AML-193 (cell line): ENCODE data around the gene MS4A13.
"Not testable (repeated sequence)": the region's sequence is repeated elsewhere in the genome, so short reads cannot be mapped to it uniquely, and the experiment has no call there.

ENCODE experiments used
- DNase-seq, 2 experiments: peaks; one replicate each; lab custom pipeline; 2025; lab: John Stamatoyannopoulos, UW

The MS4A13 gene, protein sequence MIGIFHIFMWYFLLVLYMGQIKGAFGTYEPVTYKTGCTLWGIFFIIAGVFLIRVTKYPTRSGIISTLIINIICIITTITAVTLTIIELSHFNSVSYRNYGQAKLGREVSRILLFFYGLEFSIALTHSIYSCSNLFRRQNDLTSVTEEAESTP

DNA sequence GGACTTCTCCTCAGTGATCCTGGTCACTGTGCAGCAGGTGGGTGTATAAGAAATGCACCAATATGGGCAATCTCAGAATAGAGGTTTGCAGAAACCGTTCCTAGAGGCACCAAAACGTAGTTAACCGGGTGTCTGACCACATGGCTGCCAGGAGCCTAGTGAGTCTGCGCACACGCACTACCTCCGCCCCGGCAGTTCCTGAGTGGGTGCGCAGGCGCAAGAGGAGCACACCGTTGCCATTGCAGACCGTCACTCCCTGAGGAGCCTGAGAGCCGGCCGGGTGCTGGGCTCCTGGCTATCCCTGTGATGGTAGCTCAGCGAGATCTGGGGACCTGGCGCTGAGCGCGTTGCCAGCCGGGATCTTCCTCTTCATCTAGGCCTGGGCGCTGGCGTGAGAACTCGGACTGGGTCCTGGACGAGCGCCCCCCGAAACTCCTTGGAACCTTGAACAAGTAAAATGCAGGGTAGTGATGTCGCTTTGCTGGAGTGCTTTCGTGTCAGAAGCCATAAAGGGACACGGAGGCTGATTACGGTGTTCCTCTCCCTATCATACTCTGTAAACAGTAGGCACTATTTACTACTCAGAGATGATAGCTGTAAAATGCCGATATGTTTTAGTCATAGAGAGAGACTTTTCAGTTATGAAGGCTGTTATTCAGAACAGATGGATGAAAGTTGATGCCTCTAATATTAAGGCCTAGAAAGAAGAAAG lies at the start of gene MS4A13:
Gene MS4A13 (plus strand): TSS at position 249 of the 712 bp plus-strand sequence. CDS start 2,692 bp downstream, outside the sequence.
- DNase-seq: no peak

DNA sequence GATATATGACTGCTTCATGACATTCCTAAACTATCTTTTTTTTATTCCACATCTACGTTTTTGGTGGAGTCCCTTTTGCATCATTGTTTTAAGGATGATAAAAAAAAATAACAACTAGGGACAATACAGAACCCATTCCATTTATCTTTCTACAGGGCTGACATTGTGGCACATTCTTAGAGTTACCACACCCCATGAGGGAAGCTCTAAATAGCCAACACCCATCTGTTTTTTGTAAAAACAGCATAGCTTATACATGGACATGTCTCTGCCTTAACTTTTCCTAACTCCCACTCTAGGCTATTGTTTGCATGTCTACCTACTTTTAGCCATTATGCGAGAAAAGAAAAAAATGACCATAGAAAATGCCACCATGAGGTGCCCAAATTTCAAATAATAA lies 46.4 kb upstream of the MS4A13 start:
- DNase-seq: no peak

DNA sequence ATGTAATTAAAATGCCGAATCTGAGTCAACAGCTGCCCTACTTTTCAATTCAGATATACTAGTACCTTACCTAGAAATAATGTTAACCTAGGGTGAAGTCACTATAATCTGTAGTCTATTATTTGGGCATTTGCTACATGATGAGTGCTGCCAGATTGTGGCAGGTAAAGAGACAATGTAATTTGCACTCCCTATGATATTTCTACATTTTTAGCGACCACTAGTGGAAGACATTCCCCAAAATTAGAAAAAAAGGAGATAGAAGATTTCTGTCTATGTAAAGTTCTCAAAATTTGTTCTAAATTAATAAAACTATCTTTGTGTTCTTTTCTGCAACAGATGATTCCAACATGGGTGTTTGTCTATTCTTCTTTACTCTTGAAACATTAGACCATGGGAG lies 45.5 kb upstream of the MS4A13 start:
- DNase-seq: no peak

DNA sequence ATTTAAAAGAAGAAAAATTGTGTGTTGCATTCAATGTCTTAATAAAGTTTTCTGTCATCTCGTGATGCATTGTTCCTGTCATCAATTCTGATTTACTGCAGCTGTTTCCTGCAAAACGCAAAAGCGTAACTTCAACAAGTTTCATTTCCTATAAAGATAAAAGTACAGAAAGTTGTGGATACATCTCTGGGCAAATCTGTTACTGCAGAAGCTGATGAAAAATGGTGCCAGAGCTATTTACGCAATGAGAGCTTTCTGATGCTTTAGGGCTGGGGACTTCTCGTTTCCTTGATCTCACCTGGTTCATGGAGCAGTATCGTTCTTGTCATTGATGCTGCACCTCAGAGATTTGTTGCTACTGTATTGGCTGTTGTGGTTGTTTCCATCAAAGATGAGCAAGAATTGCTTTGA lies 38.2 kb upstream of the MS4A13 start:
- DNase-seq: no peak

DNA sequence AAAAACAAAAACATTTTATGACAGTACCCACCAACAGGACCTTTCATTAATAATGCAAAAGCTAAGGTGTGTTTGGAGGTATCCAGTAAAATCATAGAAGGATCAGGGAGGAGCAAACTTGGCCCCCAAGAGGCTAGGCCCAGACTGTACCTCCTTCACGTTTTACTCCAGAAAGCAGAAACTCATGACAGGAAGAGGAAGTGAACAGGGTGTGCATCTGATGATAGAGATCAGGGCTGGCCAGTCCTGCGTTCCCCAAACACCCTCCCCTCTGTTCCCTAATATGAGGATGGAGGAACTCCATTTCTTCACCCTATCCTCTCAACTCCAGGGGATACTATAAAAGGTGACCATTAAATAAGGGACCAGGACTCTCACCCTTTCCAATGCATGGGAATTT lies 32.8 kb upstream of the MS4A13 start:
- DNase-seq: peak; percentile 69 to 80

DNA sequence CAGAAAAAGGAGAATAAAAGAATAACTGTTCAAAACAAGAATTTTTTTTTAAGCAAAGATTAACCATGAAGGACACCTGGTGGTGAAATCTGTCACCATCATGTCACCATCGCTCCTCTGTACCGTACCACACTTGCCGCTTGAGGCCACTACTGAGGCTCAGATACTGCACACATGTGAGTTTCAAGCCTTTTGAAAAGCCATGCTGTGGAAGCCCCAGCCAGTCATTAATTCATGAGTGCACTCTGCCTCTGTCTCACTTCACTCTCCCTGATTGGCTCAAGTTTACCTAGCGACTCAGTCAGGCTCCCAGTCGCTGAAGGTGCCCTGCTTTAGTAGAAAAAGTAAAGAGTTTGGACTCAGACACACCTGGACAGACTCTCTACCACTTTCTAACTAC lies 29.2 kb upstream of the MS4A13 start:
- peak; percentile 56 to 59 for DNase-seq

DNA sequence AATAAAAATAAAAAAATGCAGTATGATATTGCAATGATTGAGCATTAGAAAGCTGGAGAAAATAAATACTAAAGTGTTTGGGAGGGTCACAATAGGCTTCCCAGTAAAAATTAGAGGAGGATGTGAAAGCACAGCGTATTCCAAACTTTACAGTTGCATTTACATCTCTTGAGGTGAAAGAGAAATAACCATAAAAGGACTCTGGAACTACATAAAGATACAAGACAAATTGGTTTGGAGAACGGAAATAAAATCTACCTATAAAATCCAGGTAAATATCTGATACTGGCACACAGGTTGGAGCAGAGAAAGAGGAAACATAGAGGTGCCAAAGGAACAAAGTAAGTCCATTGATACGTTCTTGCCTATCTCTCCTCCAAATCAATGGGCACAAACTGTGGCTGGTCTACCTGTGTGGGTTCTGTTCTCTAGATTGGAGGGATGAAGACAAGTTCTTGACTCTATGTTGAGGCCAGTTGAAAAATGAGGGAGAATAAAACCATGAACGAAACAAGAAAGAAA lies 22.6 kb upstream of the MS4A13 start, which contains the start of gene MS4A12:
Gene MS4A12 (plus strand): TSS at position 291 of the 522 bp plus-strand sequence. CDS start 4,541 bp downstream, outside the sequence.
- no peak for DNase-seq

DNA sequence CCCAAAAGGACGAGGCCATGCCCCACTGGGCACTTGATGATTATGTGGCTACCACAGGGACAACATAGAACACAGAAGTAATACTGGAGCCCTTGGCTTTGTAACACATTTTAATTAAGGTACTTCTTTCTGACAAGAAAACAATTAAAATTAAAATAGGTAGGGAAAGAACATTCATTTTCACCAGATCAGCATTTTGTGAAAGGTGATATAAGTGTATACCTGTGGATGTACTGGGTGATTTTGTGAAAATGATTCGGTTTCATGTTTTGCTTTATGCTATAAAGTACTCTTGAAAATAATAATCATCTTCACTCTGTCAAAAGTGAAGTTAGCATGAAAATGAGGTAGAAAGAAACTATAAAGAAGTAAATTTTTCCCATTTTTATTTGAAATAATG lies 21.7 kb upstream of the MS4A13 start:
- no peak for DNase-seq

DNA sequence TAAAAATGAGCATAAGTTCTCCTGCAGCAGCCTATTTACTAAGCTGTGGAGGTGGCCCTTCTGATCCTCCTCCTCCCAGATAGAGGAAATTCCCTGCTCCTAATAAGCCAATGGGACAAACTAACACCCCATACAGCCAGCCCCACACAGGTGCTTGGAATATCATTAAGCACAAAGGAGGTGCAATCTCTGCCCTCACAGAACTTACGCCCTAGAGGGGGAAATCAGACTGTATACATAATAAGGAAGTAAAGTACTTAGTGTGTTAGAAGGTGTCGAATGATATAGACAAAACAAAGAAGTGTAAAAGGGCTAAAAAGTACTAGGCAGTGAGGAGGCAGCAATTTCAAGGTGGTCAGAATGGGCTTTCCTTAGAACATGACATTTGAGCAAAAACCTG lies 16.8 kb upstream of the MS4A13 start:
- no peak for DNase-seq

DNA sequence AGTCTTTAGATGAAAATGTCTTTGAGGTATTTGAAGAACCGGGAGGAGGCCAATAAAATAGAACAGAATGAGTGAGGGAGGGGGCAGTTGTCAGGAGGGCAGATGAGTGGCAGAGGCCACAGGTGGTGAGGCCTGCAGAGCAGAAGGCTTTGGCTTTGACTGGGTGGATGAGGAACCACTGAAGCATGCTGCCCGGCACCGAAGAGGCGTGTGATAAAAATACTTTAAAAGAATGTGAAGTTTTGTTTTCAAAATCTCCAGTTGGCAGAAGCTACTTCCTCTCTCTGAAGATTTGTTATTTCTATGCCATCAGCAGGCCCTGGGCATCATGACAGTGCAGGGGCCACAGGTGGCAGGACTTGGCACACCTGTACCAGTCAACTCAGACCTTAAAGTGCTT lies 16.3 kb upstream of the MS4A13 start:
- no peak for DNase-seq

DNA sequence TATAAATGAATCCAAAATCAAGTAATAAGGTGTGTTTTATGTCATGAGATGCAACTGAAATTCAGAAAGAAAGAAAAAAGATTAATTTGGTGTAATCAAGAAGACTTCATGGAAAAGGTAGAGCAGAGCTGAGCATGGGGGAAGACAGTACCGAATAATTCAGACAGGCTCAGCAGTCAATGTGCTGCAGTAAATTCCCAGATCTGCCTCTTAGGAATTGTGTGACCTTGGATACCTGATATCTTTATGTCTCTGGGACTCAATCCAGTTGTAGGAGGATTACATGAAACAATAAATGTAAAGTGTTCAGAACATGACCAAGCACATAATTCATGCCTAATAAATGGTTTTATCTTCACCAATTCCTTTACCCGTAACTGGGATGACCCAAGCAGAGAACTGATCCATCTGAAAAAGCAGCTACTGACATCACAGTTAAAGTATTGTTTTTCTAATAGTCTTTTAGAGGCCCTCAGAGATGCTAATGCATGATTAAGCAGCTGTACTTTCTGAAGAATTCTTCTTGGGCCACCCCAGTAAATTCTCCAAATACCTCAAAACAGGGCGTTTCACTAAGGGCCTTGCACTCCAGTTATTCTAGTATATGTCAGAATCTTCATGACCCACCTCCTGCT lies 14.8 kb upstream of the MS4A13 start:
- DNase-seq: no peak

DNA sequence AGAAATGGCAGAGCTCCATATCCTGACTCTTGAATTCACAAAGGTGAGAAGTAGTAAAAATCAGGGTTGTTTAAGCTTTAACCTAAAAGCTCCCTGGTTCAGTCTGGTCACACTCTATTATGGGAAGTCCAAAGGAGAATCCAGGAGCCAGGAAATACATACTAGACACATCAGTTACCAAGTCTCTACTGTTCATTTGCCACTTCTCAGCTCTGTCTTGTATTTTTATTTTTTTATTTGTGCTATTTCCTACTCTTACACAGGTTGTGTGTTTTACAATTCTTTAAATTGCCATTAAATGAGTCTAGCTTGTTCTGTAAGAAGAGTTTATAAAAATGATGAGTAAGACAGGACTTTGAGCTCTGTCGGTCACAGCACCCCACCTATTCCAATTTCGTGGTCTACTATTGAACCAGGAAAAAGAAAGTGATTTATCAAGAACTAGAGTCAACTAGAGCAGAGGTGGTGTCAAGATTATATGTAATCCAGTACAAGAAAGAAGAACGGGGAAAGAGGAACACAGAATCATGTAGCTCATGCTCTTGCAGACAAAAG lies 12.9 kb upstream of the MS4A13 start:
- no peak for DNase-seq

DNA sequence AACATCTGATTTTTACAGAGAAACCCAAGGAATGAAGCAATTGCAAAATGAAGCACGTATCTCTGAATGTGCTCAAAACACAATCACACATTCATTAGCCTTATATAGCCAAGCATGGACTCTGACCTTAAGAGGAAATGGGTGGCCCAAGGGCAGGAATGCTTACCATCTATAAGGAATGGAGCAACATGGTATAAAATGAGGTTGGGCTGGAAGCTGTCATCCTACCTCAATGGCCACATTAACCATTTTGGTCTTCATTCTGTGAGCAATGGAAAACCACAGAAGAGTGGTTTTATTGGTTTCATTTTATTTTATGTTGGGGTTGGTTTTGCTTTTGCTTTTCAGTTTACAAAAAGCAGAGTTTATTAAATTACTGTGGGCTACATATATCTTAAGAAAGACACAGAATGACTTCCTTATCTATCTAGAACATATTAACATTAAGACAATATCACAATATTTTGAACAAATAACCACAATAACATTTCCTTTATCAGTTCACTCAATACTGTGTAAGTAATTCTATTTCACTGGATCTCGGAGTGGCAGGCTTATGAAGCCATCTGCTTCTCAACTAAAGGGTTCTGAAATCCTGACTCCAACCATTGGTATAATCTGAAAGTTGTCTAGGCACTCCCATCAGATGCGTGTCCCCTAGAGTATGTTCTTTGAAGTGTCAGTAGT lies 10.8 kb upstream of the MS4A13 start:
- no peak for DNase-seq

DNA sequence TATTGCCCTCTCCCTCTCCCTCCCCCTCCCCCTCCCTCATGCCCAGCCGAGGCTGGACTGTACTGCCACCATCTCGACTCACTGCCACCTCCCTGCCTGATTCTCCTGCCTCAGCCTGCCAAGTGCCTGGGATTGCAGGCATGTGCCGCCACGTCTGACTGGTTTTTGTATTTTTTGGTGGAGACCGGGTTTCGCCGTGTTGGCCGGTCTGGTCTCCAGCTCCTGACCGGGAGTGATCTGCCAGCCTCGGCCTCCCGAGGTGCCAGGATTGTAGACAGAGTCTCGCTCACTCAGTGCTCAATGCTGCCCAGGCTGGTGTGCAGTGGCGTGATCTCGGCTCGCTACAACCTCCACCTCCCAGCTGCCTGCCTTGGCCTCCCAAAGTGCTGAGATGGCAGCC lies 5.6 kb upstream of the MS4A13 start:
- DNase-seq: not testable (repeated sequence)

DNA sequence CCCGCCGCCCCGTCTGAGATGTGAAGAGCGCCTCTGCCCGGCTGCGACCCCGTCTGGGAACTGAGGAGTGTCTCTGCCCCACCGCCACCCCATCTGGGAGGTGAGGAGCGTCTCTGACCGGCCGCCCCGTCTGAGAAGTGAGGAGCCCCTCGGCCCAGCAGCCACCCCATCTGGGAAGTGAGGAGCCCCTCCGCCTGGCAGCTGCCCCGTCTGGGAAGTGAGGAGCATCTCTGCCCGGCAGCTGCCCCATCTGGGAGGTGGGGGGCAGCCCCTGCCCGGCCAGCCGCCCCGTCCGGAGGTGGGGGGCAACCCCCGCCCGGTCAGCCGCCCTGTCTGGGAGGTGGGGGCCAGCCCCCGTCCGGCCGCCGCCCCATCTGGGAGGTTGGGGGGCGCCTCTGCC lies 5.0 kb upstream of the MS4A13 start:
- not testable (repeated sequence) for DNase-seq

DNA sequence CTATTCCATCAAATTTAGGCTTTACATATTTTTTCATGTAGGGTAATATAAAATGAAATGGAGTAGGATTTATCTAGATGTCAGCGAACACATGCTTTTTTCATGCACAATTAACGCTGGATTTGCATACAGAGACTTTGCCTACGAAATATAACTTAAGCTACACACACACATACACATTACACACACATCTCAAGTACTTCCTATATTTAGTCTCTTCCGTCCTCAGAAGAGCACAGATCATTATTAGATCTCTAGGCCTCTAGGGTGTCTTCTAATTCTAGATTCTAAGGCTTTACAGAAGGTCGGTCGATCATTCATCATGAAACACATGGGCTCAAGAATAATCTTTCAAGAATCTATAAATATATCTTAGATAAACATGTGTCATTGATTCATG lies 3.8 kb upstream of the MS4A13 start:
- no peak for DNase-seq

DNA sequence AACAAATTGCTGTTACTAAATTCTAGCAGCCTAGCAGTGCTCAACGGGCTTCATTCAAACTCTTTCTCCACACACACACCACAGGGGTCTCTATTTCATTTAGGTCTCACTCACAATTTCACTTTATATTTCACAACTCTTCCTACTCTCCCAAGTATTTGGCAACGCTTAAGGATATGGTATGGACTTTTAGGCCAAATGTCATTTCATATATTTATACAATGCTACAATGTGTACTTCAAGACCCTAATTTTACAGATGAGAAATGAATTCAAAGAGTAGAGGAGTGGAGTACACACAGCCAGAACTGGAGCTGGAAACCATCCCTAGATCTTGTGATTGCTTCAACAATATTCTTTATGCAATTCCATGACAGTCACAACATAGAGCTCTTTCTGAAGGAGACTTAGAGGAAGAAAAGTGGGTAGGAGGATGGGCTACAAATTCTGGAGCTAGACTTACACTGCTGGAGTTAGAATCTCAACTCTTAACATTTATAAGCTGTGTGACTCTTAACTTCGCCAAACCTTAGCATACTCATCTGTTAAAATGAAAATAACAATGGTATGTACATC lies 2.5 kb upstream of the MS4A13 start:
- no peak for DNase-seq

DNA sequence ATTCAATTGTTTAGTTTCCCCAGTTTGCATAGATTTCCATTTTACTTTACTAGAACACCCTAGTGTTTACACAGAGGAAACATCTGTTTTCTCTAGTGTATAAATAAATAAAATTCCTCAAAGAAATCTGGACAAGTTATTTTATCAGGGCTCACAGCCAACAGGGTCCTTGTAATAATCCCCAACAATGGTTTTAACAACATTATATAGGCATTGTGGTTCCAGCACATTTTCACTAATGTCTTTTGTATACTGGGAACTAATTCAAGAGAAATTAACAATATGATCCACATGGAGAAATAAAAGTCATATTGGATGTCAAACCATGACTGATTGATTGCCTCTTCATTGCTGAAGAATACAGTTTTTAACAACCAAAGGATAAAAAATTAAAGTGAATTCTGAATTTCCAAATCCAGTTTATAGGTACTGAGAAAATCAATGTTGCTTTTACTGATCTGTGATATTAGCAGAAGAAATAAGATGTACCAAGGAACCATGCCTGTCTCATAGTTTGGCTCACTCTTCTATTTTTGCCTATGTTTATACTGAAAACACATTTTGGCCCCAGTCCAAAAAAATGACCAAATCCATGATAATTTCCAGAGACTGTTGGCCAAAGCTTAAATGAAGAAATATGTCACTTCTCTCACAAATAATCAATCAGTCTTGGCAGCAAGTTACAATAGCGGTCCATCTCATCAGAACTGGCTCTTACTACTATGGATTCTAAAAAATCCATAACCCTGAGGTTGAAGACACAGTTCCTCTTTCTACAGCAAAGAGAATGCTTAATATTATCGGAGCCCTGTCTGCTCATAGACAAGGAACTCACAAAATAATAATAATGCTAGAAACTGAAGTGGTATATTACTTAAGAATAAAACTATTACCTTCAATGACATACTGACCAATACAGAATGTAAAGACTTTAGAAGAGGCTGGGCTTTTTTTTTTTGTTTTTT lies 1.4 kb upstream of the MS4A13 start:
- DNase-seq: no peak

DNA sequence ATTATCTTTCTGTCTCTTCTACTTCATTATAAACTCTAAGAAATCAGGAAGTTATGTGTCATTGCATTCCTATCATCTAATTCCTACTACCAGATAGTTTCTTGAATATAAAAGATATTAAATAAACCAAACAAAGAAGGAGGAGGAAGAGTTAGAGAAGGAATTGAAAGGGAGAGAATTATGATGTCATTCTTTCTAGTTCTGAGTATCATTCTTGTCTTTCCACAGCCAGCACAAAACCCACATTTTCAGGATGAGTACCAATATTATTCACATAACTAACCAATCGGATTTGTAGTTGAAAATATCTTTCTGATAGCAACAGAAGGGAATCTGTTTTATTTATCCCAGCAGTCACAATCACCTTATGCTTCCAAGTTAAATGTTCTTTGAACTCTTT lies 13.3 kb downstream of the MS4A13 start:
- no peak for DNase-seq

DNA sequence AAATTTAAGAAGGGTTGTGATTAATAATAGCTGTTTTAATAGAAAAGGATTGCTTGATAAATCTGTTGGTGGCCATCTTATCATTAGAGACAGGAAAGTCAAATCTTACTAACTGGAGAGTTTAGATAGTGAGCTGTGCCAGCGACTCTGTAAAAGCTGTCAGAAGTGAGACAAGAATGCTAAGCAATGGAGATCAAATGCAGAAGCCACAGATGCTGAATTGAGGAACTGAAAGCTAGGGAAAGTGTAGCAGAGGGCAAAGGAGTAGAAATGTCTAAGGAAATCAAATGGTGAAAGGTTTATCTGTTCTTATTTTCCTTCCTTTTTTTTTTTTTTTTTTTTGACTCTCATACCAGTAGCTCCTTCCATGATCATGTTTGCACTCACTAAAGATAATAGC lies 13.7 kb downstream of the MS4A13 start:
- no peak for DNase-seq
